Measurements from ENCODE around the gene GALM. TPM values are rescaled to one million over a fixed set of nuclear protein-coding genes. Genes with fewer than 3 reads are reported as not detected.

GALM gene
- total RNA-seq, 1 experiment from 2014 or later = 10.0 TPM

- no peaks in the 10 kb centered on the region for H3K79me2 ChIP-seq (ENCODE audit: insufficient read depth, low read length)
- H3K4me1 Mint-ChIP-seq = peaks cover 15% of the 10 kb centered on the region in 2 experiments
- no peaks in the 10 kb centered on the region; the same call in 1 of the 2 replicates for H3K27me3 Mint-ChIP-seq (ENCODE audit: low read depth)
Observed at GRCh38 chr2:38708900-38709566, 43.1 kb downstream of the GALM start.

More at GRCh38 chr2:38708900-38709566, 43.1 kb downstream of the GALM start:
- H2BK20ac ChIP-seq (ENCODE audit: low read depth, low read length, poor library complexity, severe bottlenecking) = no peak overlapping the region
- no peaks in the 10 kb centered on the region for H3K9me3 ChIP-seq (ENCODE audit: control insufficient read depth, low read depth, low read length)
- Mint-ChIP-seq H3K36me3 (ENCODE audit: insufficient read depth in 1 of 3, low read depth in 3 of 3) (peaks cover 3 to 6% (median 5%) of the 10 kb centered on the region in 3 experiments), H3K27ac (peak overlapping the region; percentile 64 to 92 (median 91); a peak in 6 of 7 replicates), H3K9me3 (peaks cover 2 to 4% of the 10 kb centered on the region in 2 experiments; a peak in 2 of 5 replicates), H3K4me3 (no peak overlapping the region)
- H2BK120ac ChIP-seq (ENCODE audit: low read depth, low read length, poor library complexity, severe bottlenecking) = no peak overlapping the region
- no peak overlapping the region for H3K23ac ChIP-seq (ENCODE audit: insufficient read length, low read depth, low read length)
- no peak overlapping the region for H2BK12ac ChIP-seq (ENCODE audit: insufficient read length, low read depth, low read length)
- H2AK5ac ChIP-seq (ENCODE audit: insufficient read length, low read length) = no peak overlapping the region
- no peak overlapping the region for H3K18ac ChIP-seq (ENCODE audit: insufficient read length, low read depth, low read length)
- H3K27ac ChIP-seq (ENCODE audit: insufficient read length, low read depth, low read length) = no peak overlapping the region
- no peaks in the 10 kb centered on the region for H3K27me3 ChIP-seq (ENCODE audit: insufficient read depth, low read length)
- no peak overlapping the region for H3K56ac ChIP-seq (ENCODE audit: insufficient read length, low read depth, low read length)
- TF ChIP-seq CTCF (conservative IDR thresholded peaks at IDR 0.05) = no peak
- no peak overlapping the region for H3K4ac ChIP-seq (ENCODE audit: low read depth, low read length)
- H4K91ac ChIP-seq (ENCODE audit: insufficient read length, low read depth, low read length) = no peak overlapping the region
- H4K20me1 ChIP-seq (ENCODE audit: control insufficient read depth, insufficient read depth, insufficient read length) = no peaks in the 10 kb centered on the region
- no peak overlapping the region for H2BK5ac ChIP-seq (ENCODE audit: insufficient read length, low read length)
- H3K23me2 ChIP-seq (ENCODE audit: insufficient read length, low read depth, low read length, poor library complexity, severe bottlenecking) = no peaks in the 10 kb centered on the region
- no peak overlapping the region for H3K4me2 ChIP-seq (ENCODE audit: insufficient read depth, insufficient read length, low read length)
- no peak overlapping the region for H3K14ac ChIP-seq (ENCODE audit: insufficient read depth, low read length)
- no peak overlapping the region for H3T11ph ChIP-seq (ENCODE audit: low read length)
- no peak overlapping the region for H4K5ac ChIP-seq (ENCODE audit: insufficient read length, low read depth, low read length)
- no CpG with 5 or more reads among the region's 12 CpGs for WGBS (ENCODE audit: extremely low coverage, insufficient read length, low lambda C conversion rate)
- no peak overlapping the region for H4K8ac ChIP-seq (replicated peaks; ENCODE audit: insufficient read length, low read depth, low read length)
- 0 out of 2 replicates have a peak, but pooled peaks cover 3% of the 10 kb centered on the region for H3K4me1 ChIP-seq (ENCODE audit: insufficient read depth, low read length)
- H3K9ac ChIP-seq (ENCODE audit: extremely low read depth, insufficient read length, low read length) = no peak overlapping the region
- no peak for DNase-seq
- no peak overlapping the region for H2BK15ac ChIP-seq (ENCODE audit: low read depth, low read length)
- no peak overlapping the region for H2AFZ ChIP-seq (ENCODE audit: low read length)
- H3K79me1 ChIP-seq (ENCODE audit: insufficient read depth, low read depth, low read length, poor library complexity, severe bottlenecking) = no peaks in the 10 kb centered on the region

Measured in H9 (cell line).